ENCODE measurements around the gene IFT27.

DNA sequence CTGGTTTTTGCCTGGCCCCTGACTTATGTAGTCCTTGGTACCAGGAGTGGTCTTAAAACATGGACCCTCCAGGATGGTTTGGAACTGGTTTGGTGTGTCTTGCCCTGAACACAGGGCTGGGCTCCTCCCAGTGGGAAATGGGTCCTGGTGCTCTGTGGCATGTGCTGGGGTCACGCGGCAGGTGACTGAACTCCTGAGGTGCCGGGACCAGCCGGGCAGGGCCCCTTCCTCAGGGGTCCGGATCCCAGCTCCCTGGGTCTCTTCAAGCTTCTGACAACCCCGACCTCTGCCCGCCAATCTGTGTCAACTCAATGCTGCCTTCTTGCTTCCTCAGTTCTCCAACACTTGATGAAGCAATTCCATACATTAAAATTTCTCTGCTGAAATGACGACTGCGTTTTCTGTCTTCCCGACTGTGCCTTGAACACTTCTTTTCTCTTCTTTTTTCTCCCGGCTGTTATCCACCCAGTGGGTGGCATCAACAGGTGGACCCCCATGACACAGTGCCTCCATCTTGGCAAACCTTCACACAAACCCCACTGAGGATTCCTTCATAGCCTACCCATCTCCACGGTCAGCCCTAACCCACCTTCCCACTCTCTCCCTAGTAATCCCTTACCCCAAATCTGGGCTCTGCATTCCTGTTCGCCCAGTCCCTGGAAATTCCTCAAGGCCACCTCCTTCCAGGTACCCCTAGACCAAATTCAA is 4.4 kb downstream of the IFT27 start:
- TF ChIP-seq POLR2A (IDR thresholded peaks at IDR 0.05; ENCODE audit: extremely low read depth, insufficient read length): no peak
- TF ChIP-seq, protein P1, sequence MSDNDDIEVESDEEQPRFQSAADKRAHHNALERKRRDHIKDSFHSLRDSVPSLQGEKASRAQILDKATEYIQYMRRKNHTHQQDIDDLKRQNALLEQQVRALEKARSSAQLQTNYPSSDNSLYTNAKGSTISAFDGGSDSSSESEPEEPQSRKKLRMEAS (IDR thresholded peaks at IDR 0.05; ENCODE audit: low read depth, low read length): no peak
- TF ChIP-seq, protein P2, sequence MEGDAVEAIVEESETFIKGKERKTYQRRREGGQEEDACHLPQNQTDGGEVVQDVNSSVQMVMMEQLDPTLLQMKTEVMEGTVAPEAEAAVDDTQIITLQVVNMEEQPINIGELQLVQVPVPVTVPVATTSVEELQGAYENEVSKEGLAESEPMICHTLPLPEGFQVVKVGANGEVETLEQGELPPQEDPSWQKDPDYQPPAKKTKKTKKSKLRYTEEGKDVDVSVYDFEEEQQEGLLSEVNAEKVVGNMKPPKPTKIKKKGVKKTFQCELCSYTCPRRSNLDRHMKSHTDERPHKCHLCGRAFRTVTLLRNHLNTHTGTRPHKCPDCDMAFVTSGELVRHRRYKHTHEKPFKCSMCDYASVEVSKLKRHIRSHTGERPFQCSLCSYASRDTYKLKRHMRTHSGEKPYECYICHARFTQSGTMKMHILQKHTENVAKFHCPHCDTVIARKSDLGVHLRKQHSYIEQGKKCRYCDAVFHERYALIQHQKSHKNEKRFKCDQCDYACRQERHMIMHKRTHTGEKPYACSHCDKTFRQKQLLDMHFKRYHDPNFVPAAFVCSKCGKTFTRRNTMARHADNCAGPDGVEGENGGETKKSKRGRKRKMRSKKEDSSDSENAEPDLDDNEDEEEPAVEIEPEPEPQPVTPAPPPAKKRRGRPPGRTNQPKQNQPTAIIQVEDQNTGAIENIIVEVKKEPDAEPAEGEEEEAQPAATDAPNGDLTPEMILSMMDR (IDR thresholded peaks at IDR 0.05; ENCODE audit: low read depth, low read length): no peak
